Gastrocnemius medialis (tissue), 4 donors: ENCODE data around the gene OR52M1.

Source experiments
- CTCF ChIP-seq, 5 experiments: fragments of 450-650 bp in 3 of 5; fragments of 200-600 bp in 2 of 5; sonication (generic) in 2 of 5; IDR thresholded peaks in 4 of 5; conservative IDR thresholded peaks in 1 of 5; 1 replicate in 4 of 5; 2 replicates in 1 of 5; pipeline ENCODE4 v1.5.1; 2016 to 2019; ENCODE audit warnings: antibody characterized with exemption in 5 of 5, mild to moderate bottlenecking in 3 of 5, moderate library complexity in 3 of 5
- POLR2A ChIP-seq, 2 donors: fragments of 450-650 bp; IDR thresholded peaks; one replicate each; pipeline ENCODE4 v1.6.1; 2017; ENCODE audit warnings: antibody characterized with exemption in 2 of 2, mild to moderate bottlenecking in 2 of 2, moderate library complexity in 2 of 2

- TF ChIP-seq CTCF (IDR thresholded peaks at IDR 0.05 in 4 of 5, conservative IDR thresholded peaks at IDR 0.05 in 1 of 5) (no peak), POLR2A (IDR thresholded peaks at IDR 0.05) (no peak)
Observed at GRCh38 chr11:4523666-4524065, 21.3 kb upstream of the OR52M1 start.
